Measurements from ENCODE around the gene GPR4.

DNA sequence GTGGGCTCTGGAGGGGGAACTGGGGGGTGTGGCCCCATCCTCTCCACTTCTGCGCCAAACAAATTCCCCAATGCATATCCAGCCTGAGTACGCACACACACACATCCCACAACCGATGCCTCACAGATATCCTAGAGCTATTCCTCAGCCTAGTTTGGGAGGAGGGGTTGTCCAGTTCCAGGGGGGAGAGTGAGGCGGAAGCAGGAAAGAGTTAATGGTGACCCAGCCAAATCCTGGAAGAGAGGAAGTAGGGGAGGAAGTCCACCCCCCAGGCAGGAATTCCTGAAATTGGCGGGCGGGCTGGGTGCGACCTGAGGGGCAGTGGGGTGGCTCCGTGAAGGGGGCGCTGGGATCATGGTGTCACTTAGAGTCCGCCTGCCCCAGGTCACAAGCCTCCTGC, 897 bp downstream of the GPR4 start:
- TF ChIP-seq, protein P1, sequence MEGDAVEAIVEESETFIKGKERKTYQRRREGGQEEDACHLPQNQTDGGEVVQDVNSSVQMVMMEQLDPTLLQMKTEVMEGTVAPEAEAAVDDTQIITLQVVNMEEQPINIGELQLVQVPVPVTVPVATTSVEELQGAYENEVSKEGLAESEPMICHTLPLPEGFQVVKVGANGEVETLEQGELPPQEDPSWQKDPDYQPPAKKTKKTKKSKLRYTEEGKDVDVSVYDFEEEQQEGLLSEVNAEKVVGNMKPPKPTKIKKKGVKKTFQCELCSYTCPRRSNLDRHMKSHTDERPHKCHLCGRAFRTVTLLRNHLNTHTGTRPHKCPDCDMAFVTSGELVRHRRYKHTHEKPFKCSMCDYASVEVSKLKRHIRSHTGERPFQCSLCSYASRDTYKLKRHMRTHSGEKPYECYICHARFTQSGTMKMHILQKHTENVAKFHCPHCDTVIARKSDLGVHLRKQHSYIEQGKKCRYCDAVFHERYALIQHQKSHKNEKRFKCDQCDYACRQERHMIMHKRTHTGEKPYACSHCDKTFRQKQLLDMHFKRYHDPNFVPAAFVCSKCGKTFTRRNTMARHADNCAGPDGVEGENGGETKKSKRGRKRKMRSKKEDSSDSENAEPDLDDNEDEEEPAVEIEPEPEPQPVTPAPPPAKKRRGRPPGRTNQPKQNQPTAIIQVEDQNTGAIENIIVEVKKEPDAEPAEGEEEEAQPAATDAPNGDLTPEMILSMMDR (conservative IDR thresholded peaks at IDR 0.05; ENCODE audit: low read length): no peak
- no peak for TF ChIP-seq EZH2phosphoT487 (IDR thresholded peaks at IDR 0.05; ENCODE audit: borderline replicate concordance, low read depth, low read length)

All from OCI-LY7 (cell line).